Fibroblast of lung (primary cell): ENCODE results near the gene PLEKHA8.

Experiments
- EZH2 ChIP-seq: IDR thresholded peaks from 2 replicates; pipeline ENCODE4 v1.5.1; 2012; ENCODE audit warnings: low read length, control low read depth, mild to moderate bottlenecking; ENCODE audit errors: missing control alignments
- TF ChIP-seq, protein P1 (sequence below), 2 donors: IDR thresholded peaks in 1 of 2; conservative IDR thresholded peaks in 1 of 2; 1 replicate in 1 of 2; 2 replicates in 1 of 2; pipeline ENCODE4 v1.5.1; 2011 to 2012; ENCODE audit warnings: low read length in 2 of 2, control low read depth in 1 of 2, inconsistent platforms in 1 of 2, low read depth in 1 of 2, mild to moderate bottlenecking in 1 of 2

DNA sequence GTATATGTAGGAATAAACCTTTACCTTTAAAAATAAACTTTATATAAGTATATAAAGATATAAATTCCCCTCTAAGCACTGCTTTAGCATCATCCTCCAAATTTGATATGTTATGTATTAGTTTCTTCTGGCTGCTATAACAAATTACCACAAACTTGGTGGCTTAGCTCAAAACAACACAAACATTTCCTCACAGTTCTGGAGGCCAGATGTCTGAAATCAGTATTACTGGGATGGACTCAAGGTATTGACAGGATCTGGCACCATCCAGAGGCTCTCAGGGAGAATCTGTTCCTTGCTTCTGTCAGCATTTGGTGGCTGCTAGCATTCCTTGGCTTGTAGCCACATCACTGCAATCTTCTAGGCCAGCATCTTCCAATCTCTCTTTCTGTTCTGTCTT lies 31.9 kb upstream of the PLEKHA8 start:
- TF ChIP-seq, protein P1, sequence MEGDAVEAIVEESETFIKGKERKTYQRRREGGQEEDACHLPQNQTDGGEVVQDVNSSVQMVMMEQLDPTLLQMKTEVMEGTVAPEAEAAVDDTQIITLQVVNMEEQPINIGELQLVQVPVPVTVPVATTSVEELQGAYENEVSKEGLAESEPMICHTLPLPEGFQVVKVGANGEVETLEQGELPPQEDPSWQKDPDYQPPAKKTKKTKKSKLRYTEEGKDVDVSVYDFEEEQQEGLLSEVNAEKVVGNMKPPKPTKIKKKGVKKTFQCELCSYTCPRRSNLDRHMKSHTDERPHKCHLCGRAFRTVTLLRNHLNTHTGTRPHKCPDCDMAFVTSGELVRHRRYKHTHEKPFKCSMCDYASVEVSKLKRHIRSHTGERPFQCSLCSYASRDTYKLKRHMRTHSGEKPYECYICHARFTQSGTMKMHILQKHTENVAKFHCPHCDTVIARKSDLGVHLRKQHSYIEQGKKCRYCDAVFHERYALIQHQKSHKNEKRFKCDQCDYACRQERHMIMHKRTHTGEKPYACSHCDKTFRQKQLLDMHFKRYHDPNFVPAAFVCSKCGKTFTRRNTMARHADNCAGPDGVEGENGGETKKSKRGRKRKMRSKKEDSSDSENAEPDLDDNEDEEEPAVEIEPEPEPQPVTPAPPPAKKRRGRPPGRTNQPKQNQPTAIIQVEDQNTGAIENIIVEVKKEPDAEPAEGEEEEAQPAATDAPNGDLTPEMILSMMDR (conservative IDR thresholded peaks at IDR 0.05 in 1 of 2, IDR thresholded peaks at IDR 0.05 in 1 of 2; ENCODE audit: low read depth in 1 of 2, low read length in 2 of 2), result no peak
- no peak for TF ChIP-seq EZH2
